ENCODE data around the gene MAP2K5.
A peak's percentile ranks its signal among the peaks of the same experiment; 100 is the strongest.

Gene MAP2K5

DNA sequence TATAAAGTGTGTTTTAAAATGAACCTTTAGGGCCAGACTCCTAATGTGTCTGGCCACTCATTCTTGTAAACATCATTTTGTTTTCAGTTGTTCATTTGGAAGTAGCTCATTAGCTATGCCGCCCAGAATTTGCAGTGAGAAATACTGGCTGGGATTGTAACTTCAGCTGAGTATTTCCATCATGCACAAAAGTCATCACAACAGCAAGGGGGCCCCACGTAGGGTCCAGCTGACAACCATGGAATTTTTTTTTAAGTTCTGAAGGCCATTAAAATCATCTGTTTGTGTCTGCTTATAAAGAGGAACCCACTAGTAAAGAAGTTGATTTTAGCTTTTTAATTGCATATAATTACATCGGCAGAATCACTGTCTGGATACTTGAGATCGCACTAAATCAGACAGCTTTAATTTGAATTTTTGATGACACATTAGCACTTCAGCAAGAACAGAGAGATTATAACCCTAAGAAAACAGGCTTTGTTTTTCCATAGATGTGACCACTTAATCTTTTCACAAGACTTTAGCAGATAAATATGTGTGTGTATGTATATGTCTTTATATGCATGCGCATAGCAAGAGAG lies 236.6 kb downstream of the MAP2K5 start:
- DNase-seq (ENCODE audit: insufficient read length, low spot score) = no peak
- FAIRE-seq = no peak
- no peak for TF ChIP-seq CTCF (IDR thresholded peaks at IDR 0.05; ENCODE audit: insufficient read depth, missing control alignments)

DNA sequence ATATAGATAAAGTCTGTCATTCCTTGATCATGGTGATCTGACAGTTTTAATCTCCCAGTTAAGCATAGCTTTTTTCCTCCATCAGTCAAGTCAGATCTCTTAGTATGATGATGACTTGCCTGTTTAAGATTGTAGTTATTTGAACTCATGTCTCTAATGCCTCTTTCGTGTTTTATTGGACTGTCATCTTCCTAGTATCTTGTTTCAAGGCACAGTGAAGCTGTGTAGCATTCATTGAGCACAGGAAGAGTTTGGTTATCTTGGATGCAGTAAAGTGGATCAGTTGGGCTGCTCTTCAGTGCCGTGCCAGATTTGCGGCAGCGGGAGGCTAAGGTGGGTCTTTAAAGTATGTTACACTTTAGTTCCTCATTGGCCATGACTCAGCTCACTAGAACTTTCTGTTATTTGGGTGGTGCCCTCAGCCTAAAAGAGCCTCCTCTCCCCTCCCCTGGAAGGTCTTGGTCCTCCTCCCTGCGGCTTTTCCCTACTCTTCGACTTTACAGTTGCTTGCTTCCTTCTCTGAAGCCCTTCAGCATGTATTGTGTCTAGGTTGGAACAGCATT lies 237.1 kb downstream of the MAP2K5 start:
- no peak for TF ChIP-seq CTCF (IDR thresholded peaks at IDR 0.05; ENCODE audit: insufficient read depth, missing control alignments)
- FAIRE-seq = no peak
- no peak for DNase-seq (ENCODE audit: insufficient read length, low spot score)

- TF ChIP-seq CTCF (IDR thresholded peaks at IDR 0.05; ENCODE audit: insufficient read depth, missing control alignments) = no peak
- FAIRE-seq (no peak), DNase-seq (ENCODE audit: insufficient read length, low spot score) (no peak)
These were observed 238.6 kb downstream of the MAP2K5 start for GRCh38 chr15:67781061-67781460.

- peak; percentile 93 for FAIRE-seq
- DNase-seq (ENCODE audit: insufficient read length, low spot score) = peak; percentile 29
- no peak for TF ChIP-seq CTCF (IDR thresholded peaks at IDR 0.05; ENCODE audit: insufficient read depth, missing control alignments)
These were observed 239.6 kb downstream of the MAP2K5 start for GRCh38 chr15:67781907-67782690.

GRCh38 chr15:67782691-67782991 lies 240.1 kb downstream of the MAP2K5 start:
- DNase-seq (ENCODE audit: insufficient read length, low spot score) = no peak
- FAIRE-seq = no peak

GRCh38 chr15:67783303-67783702 lies 240.8 kb downstream of the MAP2K5 start:
- FAIRE-seq (no peak), DNase-seq (ENCODE audit: insufficient read length, low spot score) (no peak)
- no peak for TF ChIP-seq CTCF (IDR thresholded peaks at IDR 0.05; ENCODE audit: insufficient read depth, missing control alignments)

More at GRCh38 chr15:67782691-67782991, 240.1 kb downstream of the MAP2K5 start:
- TF ChIP-seq CTCF (IDR thresholded peaks at IDR 0.05; ENCODE audit: insufficient read depth, missing control alignments) = no peak
